HEK293T (cell line): ENCODE data around the gene RGS7.

ENCODE experiments used
- CTCF ChIA-PET: fragments of 350-600 bp; formaldehyde crosslinking; extraction: SDS; loops from one replicate; lab custom pipeline; 2021; ENCODE audit warnings: antibody characterized with exemption, inconsistent platforms; lab: Yijun Ruan, JAX
- POLR2A ChIA-PET: fragments of 350-600 bp; formaldehyde crosslinking; extraction: SDS; loops from one replicate; lab custom pipeline; 2020; ENCODE audit warnings: antibody characterized with exemption, inconsistent platforms; lab: Yijun Ruan, JAX
- DNase-seq: peaks from one replicate; pipeline ENCODE4 v3.0.0; 2012; ENCODE audit warnings: mixed read lengths; ENCODE audit errors: extremely low spot score
- ARNT ChIP-seq: fragments of 450-650 bp; IDR thresholded peaks from 2 replicates; pipeline ENCODE4 v1.6.1; 2017; ENCODE audit warnings: mild to moderate bottlenecking
- BHLHE40 ChIP-seq: fragments of 450-650 bp; IDR thresholded peaks from 2 replicates; pipeline ENCODE4 v1.6.1; 2016; ENCODE audit warnings: mild to moderate bottlenecking, moderate library complexity, borderline replicate concordance
- CTBP1 ChIP-seq: fragments of 450-650 bp; IDR thresholded peaks from 2 replicates; pipeline ENCODE4 v1.6.1; 2016; ENCODE audit warnings: borderline replicate concordance
- ELF4 ChIP-seq: fragments of 450-650 bp; IDR thresholded peaks from 2 replicates; pipeline ENCODE4 v1.6.1; 2017; ENCODE audit warnings: antibody characterized with exemption
- FOXA1 ChIP-seq: fragments of 450-650 bp; IDR thresholded peaks from 2 replicates; pipeline ENCODE4 v1.6.1; 2016; ENCODE audit warnings: mild to moderate bottlenecking
- FOXK2 ChIP-seq: fragments of 450-650 bp; IDR thresholded peaks from 2 replicates; pipeline ENCODE4 v1.6.1; 2016; ENCODE audit warnings: mild to moderate bottlenecking
- FOXM1 ChIP-seq: fragments of 450-650 bp; IDR thresholded peaks from 2 replicates; pipeline ENCODE4 v1.6.1; 2017; ENCODE audit warnings: mild to moderate bottlenecking, borderline replicate concordance
- HDGF ChIP-seq: fragments of 450-650 bp; IDR thresholded peaks from 2 replicates; pipeline ENCODE4 v1.6.1; 2017; ENCODE audit warnings: antibody characterized with exemption, borderline replicate concordance
- L3MBTL2 ChIP-seq: fragments of 450-650 bp; conservative IDR thresholded peaks from 2 replicates; pipeline ENCODE4 v1.6.1; 2016; ENCODE audit warnings: mild to moderate bottlenecking
- LEF1 ChIP-seq: fragments of 450-650 bp; IDR thresholded peaks from 2 replicates; pipeline ENCODE4 v1.6.1; 2017; ENCODE audit warnings: mild to moderate bottlenecking, borderline replicate concordance
- NFRKB ChIP-seq: fragments of 450-650 bp; IDR thresholded peaks from 2 replicates; pipeline ENCODE4 v1.6.1; 2016; ENCODE audit warnings: mild to moderate bottlenecking, moderate library complexity
- SP1 ChIP-seq: fragments of 450-650 bp; IDR thresholded peaks from 2 replicates; pipeline ENCODE4 v1.6.1; 2017
- SUZ12 ChIP-seq: fragments of 450-650 bp; IDR thresholded peaks from 2 replicates; pipeline ENCODE4 v1.6.1; 2016; ENCODE audit warnings: mild to moderate bottlenecking
- TARDBP ChIP-seq: fragments of 450-650 bp; IDR thresholded peaks from 2 replicates; pipeline ENCODE4 v1.6.1; 2016
- ZNF384 ChIP-seq: fragments of 450-650 bp; IDR thresholded peaks from 2 replicates; pipeline ENCODE4 v1.6.1; 2016
- TF ChIP-seq, protein P1 (sequence below): fragments of 450-650 bp; IDR thresholded peaks from 2 replicates; pipeline ENCODE4 v1.6.1; 2016

Gene RGS7

DNA sequence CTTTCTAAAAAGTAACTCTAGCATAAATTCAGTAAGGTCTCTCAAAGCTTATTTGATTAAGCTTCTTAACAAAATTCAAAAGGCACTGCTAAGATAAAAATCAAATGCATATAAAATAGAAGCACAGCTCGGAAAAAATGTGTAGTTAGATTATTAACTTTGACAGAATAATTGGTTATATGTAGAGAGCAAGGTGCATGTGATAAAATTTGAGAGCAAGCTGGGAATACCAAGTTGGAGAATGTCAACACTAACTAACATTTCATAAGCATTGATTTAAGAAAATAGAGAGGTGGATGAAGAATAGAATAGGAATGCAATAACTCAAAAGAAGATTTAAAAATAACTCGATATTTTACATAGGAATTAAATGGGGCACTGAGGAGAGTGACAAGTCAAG lies 540.5 kb downstream of the RGS7 start:
- no peak for DNase-seq
- CTCF ChIA-PET, result no interaction called here
- TF ChIP-seq L3MBTL2 (no peak), FOXK2 (no peak), NFRKB (no peak), ARNT (no peak), HDGF (no peak), ELF4 (no peak), SUZ12 (no peak), ZNF384 (no peak), BHLHE40 (no peak), FOXM1 (no peak), CTBP1 (no peak), LEF1 (no peak), FOXA1 (no peak), TARDBP (no peak), SP1 (no peak)
- TF ChIP-seq, protein P1, sequence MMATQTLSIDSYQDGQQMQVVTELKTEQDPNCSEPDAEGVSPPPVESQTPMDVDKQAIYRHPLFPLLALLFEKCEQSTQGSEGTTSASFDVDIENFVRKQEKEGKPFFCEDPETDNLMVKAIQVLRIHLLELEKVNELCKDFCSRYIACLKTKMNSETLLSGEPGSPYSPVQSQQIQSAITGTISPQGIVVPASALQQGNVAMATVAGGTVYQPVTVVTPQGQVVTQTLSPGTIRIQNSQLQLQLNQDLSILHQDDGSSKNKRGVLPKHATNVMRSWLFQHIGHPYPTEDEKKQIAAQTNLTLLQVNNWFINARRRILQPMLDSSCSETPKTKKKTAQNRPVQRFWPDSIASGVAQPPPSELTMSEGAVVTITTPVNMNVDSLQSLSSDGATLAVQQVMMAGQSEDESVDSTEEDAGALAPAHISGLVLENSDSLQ, result no peak
- POLR2A ChIA-PET, result no interaction called here

DNA sequence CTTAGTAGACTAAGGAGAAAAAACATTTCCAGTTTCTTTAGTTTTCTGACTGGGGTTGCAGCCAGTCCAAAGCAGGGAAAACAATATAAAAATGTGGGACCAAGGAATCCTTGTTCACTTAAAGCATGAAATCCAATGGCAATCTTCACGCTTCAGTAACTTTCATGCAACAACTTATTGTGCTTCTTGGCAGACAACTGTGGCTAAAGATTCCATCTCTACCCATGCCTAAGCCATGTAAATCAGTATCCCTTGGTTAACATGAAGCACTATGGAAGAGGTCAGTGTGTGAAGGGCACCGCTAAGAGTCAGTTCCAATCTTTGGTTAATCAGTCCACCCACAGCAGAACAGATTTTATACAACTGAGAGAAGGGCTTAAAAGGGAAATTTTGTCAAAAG lies 543.3 kb downstream of the RGS7 start:
- ChIA-PET CTCF (no interaction called here), POLR2A (no interaction called here)
- TF ChIP-seq, protein P1, result no peak
- TF ChIP-seq FOXK2 (no peak), LEF1 (no peak), FOXA1 (no peak), HDGF (no peak), ZNF384 (no peak), ELF4 (no peak), CTBP1 (no peak), NFRKB (no peak), L3MBTL2 (no peak), ARNT (no peak), SUZ12 (no peak), BHLHE40 (no peak), SP1 (no peak), FOXM1 (no peak)
- DNase-seq, result no peak

DNA sequence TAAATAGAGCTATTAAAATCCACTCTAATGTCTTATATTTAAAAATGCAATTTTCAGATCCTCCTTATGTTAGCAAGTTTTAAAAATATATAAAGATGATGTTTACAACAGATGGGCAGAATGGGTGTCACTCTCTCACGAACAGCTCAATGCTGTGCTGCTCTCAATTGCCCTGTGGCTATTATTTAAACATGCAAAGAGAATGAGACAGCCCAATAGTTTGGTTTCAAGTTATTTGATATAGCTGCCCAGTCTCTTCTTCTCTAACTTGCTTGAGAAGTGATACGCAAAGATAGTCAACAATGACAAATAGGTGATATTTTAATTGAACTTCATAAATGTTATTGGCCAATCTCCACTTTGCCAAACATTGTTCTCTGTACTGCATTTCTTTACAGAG lies 545.7 kb downstream of the RGS7 start:
- POLR2A ChIA-PET, result no interaction called here
- DNase-seq, result no peak
- no peak for TF ChIP-seq CTBP1
- TF ChIP-seq SP1, result no peak
- TF ChIP-seq, protein P1, result no peak
- no peak for TF ChIP-seq L3MBTL2
- no peak for TF ChIP-seq FOXK2
- TF ChIP-seq ELF4, result no peak
- no peak for TF ChIP-seq SUZ12
- TF ChIP-seq NFRKB, result no peak
- TF ChIP-seq ZNF384, result no peak
- no peak for TF ChIP-seq FOXA1
- TF ChIP-seq LEF1, result no peak
- TF ChIP-seq HDGF, result no peak
- no peak for TF ChIP-seq TARDBP
- no peak for TF ChIP-seq FOXM1
- TF ChIP-seq BHLHE40, result no peak
- no peak for TF ChIP-seq ARNT
- CTCF ChIA-PET, result no interaction called here

DNA sequence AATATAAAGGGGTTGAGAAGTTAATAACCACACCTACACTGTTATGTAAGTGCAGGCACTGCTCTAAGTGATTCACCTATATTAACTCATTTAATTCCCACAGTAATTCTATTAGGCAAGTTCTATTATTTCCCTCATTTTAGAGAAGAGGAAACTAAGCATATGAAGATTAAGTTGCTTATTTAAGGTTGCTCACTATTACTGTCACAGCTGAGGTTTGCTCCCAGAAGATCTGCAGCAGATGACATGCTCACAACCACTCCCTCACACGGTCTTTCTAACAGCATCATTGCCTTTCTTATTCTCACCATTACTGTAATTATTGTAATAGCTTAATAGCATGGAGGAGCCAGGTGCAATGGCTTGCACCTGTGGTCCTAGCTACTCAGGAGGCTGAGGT lies 548.6 kb downstream of the RGS7 start:
- POLR2A ChIA-PET, result no interaction called here
- no peak for DNase-seq
- CTCF ChIA-PET, result no interaction called here
- TF ChIP-seq, protein P1, result no peak
- TF ChIP-seq LEF1, result no peak
- no peak for TF ChIP-seq FOXA1
- no peak for TF ChIP-seq FOXM1
- no peak for TF ChIP-seq CTBP1
- TF ChIP-seq ZNF384, result no peak
- TF ChIP-seq SUZ12, result no peak
- no peak for TF ChIP-seq BHLHE40
- TF ChIP-seq NFRKB, result no peak
- no peak for TF ChIP-seq ELF4
- TF ChIP-seq TARDBP, result no peak
- TF ChIP-seq HDGF, result no peak
- TF ChIP-seq FOXK2, result no peak
- TF ChIP-seq SP1, result no peak
- TF ChIP-seq L3MBTL2, result no peak
- no peak for TF ChIP-seq ARNT

DNA sequence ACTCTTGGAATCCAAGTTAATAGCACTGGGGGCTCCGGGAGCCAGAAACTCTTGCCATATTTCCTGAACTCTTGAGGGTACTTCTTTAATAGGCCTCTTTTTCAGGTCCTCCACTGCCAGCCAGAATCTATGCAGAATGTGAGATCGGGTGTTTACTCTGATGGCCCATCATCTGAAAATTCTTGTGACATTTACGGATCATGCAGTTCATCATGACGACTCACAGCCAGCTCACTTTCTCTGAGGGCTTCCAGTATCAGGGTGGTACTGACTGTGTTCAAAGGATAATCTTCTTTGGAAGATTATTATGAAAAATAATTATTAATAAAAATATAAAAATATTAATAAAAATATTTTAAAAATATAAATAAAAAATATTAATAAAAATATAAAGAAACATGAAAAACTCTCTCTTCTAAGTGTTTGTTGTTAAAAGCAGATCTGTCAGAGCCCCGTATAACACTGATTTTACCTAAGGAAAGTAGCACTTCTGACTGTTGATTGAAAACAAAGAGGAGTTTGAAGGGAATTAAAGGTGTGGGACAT lies 550.7 kb downstream of the RGS7 start:
- ChIA-PET CTCF (interaction anchor here (0.7 kb wide), 1 partner anchor 18 kb away, joined by 3 read pairs; no protein-coding TSS in a partner anchor), POLR2A (no interaction called here)
- DNase-seq, result no peak
- no peak for TF ChIP-seq FOXA1

DNA sequence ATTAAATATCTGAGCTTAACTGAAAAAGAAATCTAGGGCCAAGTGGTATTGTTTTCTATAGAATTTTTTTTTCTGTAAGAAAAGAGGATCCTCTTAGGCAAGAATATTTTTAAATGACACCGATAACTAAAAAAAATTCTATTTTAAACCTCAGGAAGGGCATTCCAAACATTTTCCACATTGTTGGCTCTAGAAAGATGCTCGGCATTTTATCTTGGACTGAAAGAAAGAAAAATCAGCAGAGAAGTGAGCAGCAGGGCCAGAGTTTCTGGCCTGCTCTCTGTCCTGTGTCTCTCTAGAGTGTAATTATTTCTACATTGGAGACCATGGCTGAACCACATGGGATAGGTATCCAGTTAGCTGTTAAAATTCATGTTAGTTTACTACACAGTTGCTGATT lies 552.5 kb downstream of the RGS7 start:
- TF ChIP-seq HDGF (no peak), NFRKB (no peak), BHLHE40 (no peak), FOXK2 (no peak), CTBP1 (no peak), SUZ12 (no peak), ELF4 (no peak), FOXM1 (no peak), SP1 (no peak), L3MBTL2 (no peak), LEF1 (no peak), ARNT (no peak), FOXA1 (no peak), TARDBP (no peak), ZNF384 (no peak)
- TF ChIP-seq, protein P1, result no peak
- CTCF ChIA-PET, result no interaction called here
- DNase-seq, result no peak
- POLR2A ChIA-PET, result no interaction called here
